NK-92 (cell line): ENCODE data around the gene DHRS7C.

Experiments used
- DNase-seq: peaks from one replicate; lab custom pipeline; 2025; ENCODE audit not compliant: unreplicated experiment; lab: John Stamatoyannopoulos, UW

DHRS7C gene

GRCh38 chr17:9767432-9767991 is 23.9 kb downstream of the DHRS7C start:
- no peak for DNase-seq

GRCh38 chr17:9766970-9767369 is 24.4 kb downstream of the DHRS7C start:
- no peak for DNase-seq

DNA sequence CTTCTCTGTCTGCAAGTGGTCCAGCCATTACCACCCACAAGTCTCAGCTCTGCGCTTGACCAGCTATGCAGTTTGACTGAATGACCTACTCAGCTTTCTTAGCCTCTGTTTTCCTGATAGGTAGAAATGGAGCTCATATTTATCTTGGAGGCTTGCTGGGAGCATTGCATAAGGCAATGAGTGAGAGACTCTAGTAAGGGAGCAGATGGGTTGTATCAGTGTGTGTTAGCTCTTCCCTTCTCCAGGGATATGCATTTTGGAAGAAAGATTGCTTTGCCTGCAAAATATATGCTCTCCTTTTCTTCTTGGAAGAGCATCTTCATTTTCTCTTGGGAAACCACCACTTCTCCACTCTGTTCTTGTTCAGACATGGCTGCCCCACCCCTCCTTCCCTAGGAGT is 26.1 kb downstream of the DHRS7C start:
- no peak for DNase-seq

DNA sequence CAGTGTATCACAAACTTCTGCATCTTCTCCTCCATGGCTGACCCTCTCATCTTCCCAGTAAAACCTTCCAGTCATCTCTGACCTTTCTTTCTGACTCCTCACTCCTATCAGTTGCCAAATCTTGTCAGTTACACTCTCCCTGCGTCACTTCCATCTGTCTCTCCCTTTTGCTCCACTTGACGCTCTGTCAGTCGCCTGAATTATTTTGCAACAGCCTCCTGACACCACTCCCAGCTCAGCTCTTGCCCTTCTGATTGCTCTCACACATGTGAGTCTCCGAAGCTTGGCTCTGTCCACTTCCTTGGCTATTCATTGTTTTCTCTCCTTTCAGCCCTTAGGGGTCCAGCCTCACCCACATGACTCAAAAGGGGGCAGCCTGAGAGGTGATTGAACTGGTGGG is 27.7 kb downstream of the DHRS7C start:
- DNase-seq: no peak

GRCh38 chr17:9760266-9760665 is 31.1 kb downstream of the DHRS7C start:
- no peak for DNase-seq

DNA sequence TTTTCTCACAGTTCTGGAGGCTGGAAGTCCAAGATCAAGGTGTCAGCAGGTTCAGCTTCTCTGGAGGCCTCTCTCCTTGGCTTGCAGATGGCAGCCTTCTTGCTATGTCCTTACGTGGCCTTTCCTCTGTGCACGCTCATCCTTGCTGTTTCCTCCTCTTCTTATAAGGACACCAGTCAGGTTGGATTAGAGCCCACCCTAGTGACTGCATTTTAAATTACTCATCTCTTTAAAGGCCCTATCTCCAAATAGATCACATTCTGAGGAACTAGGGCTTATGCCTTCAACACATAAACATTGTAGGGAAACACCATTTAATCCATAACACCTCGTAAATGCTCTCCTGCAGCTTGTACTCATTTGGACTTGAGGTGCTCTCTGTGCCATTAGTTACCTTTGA is 36.3 kb downstream of the DHRS7C start:
- no peak for DNase-seq

GRCh38 chr17:9750524-9750923 is 40.9 kb downstream of the DHRS7C start:
- no peak for DNase-seq

DNA sequence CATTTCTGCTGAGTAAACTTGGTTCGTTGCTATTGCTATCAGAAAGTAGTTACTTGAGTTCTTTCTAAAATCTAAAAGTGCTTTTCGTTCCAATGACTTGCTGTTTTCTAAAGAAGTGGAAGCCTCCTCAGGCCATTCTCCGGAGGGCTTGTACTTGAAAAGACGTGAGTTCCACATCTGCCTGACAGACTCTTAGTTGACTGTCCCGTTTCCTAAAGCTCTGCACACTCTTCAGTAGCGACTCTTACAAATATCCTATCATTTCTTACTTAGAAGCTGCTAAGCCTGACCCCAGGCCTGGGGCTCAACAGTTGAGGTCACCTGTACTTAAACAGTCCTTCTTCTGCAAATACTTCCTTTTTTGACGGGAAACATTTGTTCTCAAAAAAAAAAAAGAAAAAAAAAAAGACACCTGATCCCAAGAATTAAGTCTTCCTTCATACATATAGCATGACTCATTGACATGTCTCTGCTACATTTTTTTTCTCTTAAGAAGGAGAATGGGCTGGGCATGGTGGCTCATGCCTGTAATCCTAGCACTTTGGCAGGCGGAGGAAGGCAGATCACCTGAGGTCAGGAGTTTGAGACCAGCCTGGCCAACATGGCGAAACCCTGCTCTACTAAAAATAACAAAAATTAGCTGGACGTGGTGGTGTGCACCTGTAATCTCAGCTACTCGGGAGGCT is 61.5 kb downstream of the DHRS7C start:
- no peak for DNase-seq

GRCh38 chr17:9729034-9729650 is 62.2 kb downstream of the DHRS7C start:
- no peak for DNase-seq

- DNase-seq: no peak
These were observed 62.8 kb downstream of the DHRS7C start for GRCh38 chr17:9728564-9728963.

DNA sequence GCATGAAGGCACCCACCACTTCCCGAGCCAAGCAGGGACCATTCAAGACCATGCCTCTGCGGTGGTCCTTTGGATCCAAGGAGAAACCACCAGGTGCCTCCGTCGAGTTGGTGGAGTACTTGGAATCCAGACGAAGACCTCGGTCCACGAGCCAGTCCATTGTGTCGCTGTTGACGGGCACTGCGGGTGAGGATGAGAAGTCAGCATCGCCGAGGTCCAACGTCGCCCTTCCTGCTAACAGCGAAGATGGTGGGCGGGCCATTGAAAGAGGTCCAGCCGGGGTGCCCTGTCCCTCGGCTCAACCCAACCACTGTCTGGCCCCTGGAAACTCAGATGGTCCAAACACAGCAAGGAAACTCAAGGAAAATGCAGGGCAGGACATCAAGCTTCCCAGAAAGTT is 63.4 kb downstream of the DHRS7C start:
- no peak for DNase-seq

GRCh38 chr17:9726291-9726690 is 65.1 kb downstream of the DHRS7C start:
- DNase-seq: no peak

GRCh38 chr17:9725575-9725974 is 65.8 kb downstream of the DHRS7C start:
- no peak for DNase-seq
